HG03575 (cell line): Measurements from ENCODE around the gene PYROXD2.

Source experiments
- ATAC-seq: cut with Tn5 transposase; IDR thresholded peaks from one replicate; pipeline ENCODE4 v1.9.1; 2021; ENCODE audit not compliant: unreplicated experiment, insufficient number of reproducible peaks, low FRiP score; ENCODE audit errors: extremely low read depth

PYROXD2 gene

GRCh38 chr10:98417973-98418664, 3.1 kb upstream of the PYROXD2 start:
- no peak for ATAC-seq

- no peak for ATAC-seq
Observed at GRCh38 chr10:98417481-98417959, 2.5 kb upstream of the PYROXD2 start.

GRCh38 chr10:98416606-98417388, 1.8 kb upstream of the PYROXD2 start:
- ATAC-seq = no peak

GRCh38 chr10:98415731-98416119, 743 bp upstream of the PYROXD2 start:
- no peak for ATAC-seq

GRCh38 chr10:98414578-98414931, 427 bp downstream of the PYROXD2 start:
- no peak for ATAC-seq

- ATAC-seq = no peak
Observed at GRCh38 chr10:98411768-98412167, 3.2 kb downstream of the PYROXD2 start.

- no peak for ATAC-seq
Observed at GRCh38 chr10:98411166-98411565, 3.8 kb downstream of the PYROXD2 start.

- no peak for ATAC-seq
Observed at GRCh38 chr10:98410759-98411158, 4.2 kb downstream of the PYROXD2 start.

GRCh38 chr10:98410135-98410743, 4.7 kb downstream of the PYROXD2 start:
- ATAC-seq = no peak

GRCh38 chr10:98408799-98409198, 6.2 kb downstream of the PYROXD2 start:
- no peak for ATAC-seq

GRCh38 chr10:98407744-98408241, 7.2 kb downstream of the PYROXD2 start:
- no peak for ATAC-seq

- no peak for ATAC-seq
Observed at GRCh38 chr10:98407017-98407743, 7.8 kb downstream of the PYROXD2 start.

- no peak for ATAC-seq
Observed at GRCh38 chr10:98405422-98405821, 9.6 kb downstream of the PYROXD2 start.

GRCh38 chr10:98404571-98405359, 10.2 kb downstream of the PYROXD2 start:
- ATAC-seq = no peak

- ATAC-seq = no peak
Observed at GRCh38 chr10:98403812-98404504, 11.0 kb downstream of the PYROXD2 start.

- ATAC-seq = no peak
Observed at GRCh38 chr10:98402931-98403718, 11.9 kb downstream of the PYROXD2 start.

GRCh38 chr10:98402478-98402877, 12.5 kb downstream of the PYROXD2 start:
- no peak for ATAC-seq
